ENCODE results near the gene WASL.

WASL gene

DNA sequence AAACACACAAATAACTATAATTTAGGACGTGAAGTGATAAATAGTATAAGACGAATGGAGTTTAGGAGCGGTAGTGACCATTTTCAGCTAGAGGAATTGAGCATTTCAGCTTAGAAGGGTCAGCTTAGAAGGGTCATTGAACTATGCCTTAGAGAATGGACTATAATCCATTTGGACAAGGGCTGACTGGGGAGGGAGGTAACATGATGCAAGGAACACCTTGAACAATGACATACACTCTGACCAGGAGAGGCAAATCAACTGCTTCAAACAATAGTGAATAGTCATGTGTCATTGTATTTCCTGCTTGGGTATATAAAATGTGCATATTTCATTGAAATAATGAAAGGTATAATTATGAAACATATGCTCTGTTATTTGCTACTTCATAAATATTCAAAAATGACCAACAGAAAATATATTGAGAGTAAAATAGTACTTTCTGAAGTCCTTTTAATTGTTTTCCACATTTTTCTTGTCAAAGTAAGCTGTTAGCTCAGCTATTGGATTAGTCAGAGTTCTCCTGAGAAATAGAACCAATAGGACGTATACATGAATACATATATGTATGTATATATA is 40.5 kb upstream of the WASL start:
- TF ChIP-seq, protein P1, sequence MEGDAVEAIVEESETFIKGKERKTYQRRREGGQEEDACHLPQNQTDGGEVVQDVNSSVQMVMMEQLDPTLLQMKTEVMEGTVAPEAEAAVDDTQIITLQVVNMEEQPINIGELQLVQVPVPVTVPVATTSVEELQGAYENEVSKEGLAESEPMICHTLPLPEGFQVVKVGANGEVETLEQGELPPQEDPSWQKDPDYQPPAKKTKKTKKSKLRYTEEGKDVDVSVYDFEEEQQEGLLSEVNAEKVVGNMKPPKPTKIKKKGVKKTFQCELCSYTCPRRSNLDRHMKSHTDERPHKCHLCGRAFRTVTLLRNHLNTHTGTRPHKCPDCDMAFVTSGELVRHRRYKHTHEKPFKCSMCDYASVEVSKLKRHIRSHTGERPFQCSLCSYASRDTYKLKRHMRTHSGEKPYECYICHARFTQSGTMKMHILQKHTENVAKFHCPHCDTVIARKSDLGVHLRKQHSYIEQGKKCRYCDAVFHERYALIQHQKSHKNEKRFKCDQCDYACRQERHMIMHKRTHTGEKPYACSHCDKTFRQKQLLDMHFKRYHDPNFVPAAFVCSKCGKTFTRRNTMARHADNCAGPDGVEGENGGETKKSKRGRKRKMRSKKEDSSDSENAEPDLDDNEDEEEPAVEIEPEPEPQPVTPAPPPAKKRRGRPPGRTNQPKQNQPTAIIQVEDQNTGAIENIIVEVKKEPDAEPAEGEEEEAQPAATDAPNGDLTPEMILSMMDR (IDR thresholded peaks at IDR 0.05), result no peak

DNA sequence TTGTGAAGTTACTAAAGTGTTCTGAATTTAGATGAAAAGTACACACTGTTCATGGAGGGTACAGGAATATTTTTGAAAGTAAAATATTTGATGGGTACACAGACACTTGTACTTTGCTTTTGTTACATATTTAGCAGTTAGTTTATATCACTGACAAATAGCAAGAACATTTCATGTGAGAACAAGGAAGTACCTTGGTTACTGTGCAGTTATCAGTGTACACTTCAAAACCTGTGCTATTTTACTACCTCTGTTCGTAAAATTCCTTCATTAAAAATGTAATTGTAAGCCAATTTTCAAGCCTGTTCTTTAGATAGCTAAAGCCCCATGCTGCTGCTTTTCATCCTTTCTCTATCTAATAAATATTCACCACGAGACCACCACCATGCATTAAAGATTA is 39.8 kb upstream of the WASL start:
- TF ChIP-seq, protein P1 (IDR thresholded peaks at IDR 0.05), result no peak

DNA sequence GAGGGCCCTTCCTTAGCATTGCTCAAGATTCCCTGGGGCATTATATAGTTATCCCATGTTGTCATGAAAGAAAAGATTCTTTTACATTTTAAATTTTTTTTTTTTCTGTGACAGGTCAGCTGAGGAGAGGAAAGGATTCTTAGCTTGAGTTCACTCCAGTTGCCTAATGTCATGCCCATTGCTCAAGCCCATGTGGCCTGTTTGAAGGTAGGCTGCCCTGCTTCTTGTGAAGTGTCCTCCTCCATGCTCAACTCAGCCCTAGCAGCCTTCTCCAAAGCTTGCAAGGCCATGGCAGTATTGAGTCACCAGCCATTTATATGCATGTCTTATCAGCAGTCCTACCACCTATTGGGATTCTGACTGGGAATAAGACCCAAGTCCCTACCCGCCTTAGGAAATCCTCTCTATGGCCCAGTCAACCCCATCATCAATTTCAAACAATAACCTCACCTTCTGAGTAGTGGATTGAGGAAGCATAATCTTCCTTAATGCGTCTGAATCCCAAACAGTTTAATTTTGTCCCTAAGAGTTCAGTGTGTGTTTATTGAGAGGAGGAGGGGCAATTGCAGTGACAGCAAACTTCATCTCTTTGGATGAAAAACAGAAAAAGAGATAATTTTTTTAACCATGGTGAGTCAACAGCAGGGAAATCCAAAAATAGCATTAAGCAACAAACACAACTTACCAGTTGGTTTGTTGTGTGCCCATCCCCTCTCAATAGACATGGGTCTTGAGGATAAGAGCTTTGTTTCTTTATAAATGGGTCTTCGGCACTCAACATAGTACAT is 38.6 kb upstream of the WASL start:
- TF ChIP-seq, protein P1 (IDR thresholded peaks at IDR 0.05), result no peak

GRCh38 chr7:123784263-123784662 is 35.5 kb upstream of the WASL start:
- TF ChIP-seq, protein P1 (IDR thresholded peaks at IDR 0.05), result no peak

DNA sequence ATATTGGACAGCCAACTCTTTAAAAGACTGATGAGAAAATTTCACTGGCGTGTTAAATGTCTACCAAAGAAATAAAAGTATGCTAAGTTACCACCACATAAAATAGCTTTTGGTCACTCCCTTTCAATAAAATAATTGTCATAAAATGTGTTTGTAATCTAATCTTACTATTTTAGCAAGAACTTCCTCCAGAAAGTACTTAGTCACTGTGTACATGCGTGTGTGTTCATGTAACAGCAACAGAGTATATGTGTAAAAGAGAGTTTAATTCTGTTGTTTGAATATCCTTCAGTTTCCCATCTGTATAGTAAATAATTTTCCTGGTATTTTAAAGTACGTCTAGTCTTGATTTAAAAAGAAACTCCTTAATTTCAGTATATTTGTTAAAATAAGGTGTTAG is 35.0 kb upstream of the WASL start:
- TF ChIP-seq, protein P1 (IDR thresholded peaks at IDR 0.05), result no peak

- TF ChIP-seq, protein P1 (IDR thresholded peaks at IDR 0.05), result no peak
These were observed 33.4 kb upstream of the WASL start for GRCh38 chr7:123782071-123782798.

DNA sequence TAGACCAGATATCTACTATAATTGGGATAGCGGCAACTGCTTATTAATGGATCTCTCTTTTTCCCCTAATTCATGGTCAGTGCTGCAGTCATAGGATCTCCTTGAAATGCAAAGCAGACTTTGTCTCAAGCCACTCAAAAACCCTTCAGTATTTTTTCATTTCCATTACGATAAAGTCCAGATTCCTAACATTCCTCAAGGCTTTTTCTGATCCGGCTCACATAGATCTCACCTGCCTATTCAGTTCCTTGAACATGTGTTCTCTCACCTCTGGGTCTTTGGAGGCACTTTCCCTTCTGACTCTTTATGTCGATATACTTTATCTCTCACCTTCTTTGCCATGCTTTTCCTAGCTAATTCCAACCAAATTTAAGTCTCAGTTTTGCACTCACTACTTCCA is 25.7 kb upstream of the WASL start:
- TF ChIP-seq, protein P1 (IDR thresholded peaks at IDR 0.05), result no peak

Data from LNCAP (cell line).